Stimulated activated CD8-positive, alpha-beta memory T cell treated with anti-CD3 and anti-CD28 coated beads, Interleukin-4, amount 100 ng/mL, for 1 hour (primary cell): ENCODE measurements around the gene KIRREL3.

Source experiments
- DNase-seq, 2 donors: peaks; one replicate each; pipeline ENCODE4 v3.0.0-alpha.2; 2020; ENCODE audit warnings: low read depth in 2 of 2, low spot score in 1 of 2

The KIRREL3 gene

GRCh38 chr11:126680700-126681099 is 319.9 kb downstream of the KIRREL3 start:
- DNase-seq = no peak

- DNase-seq = no peak
Measured at GRCh38 chr11:126680131-126680530, 320.4 kb downstream of the KIRREL3 start.

GRCh38 chr11:126679033-126679432 is 321.5 kb downstream of the KIRREL3 start:
- DNase-seq = no peak

GRCh38 chr11:126676536-126676935 is 324.0 kb downstream of the KIRREL3 start:
- DNase-seq = no peak

GRCh38 chr11:126673319-126673718 is 327.3 kb downstream of the KIRREL3 start:
- DNase-seq = no peak

- DNase-seq = no peak
Measured at GRCh38 chr11:126669416-126669815, 331.2 kb downstream of the KIRREL3 start.

GRCh38 chr11:126664643-126665042 is 335.9 kb downstream of the KIRREL3 start:
- no peak for DNase-seq

- DNase-seq = no peak
Measured at GRCh38 chr11:126663749-126664592, 336.6 kb downstream of the KIRREL3 start.

- DNase-seq = no peak
Measured at GRCh38 chr11:126662035-126662790, 338.4 kb downstream of the KIRREL3 start.

- DNase-seq = no peak
Measured at GRCh38 chr11:126660761-126661425, 339.7 kb downstream of the KIRREL3 start.

GRCh38 chr11:126660321-126660720 is 340.2 kb downstream of the KIRREL3 start:
- no peak for DNase-seq

GRCh38 chr11:126658306-126659056 is 342.1 kb downstream of the KIRREL3 start:
- DNase-seq = no peak

- DNase-seq = no peak
Measured at GRCh38 chr11:126655807-126656128, 344.8 kb downstream of the KIRREL3 start.

- no peak for DNase-seq
Measured at GRCh38 chr11:126654886-126655806, 345.4 kb downstream of the KIRREL3 start.

- no peak for DNase-seq
Measured at GRCh38 chr11:126653040-126653439, 347.5 kb downstream of the KIRREL3 start.

GRCh38 chr11:126647735-126648134 is 352.8 kb downstream of the KIRREL3 start:
- DNase-seq = no peak

GRCh38 chr11:126646701-126647557 is 353.6 kb downstream of the KIRREL3 start:
- no peak for DNase-seq

- no peak for DNase-seq
Measured at GRCh38 chr11:126645186-126645585, 355.4 kb downstream of the KIRREL3 start.

GRCh38 chr11:126640186-126640585 is 360.4 kb downstream of the KIRREL3 start:
- no peak for DNase-seq
